ENCODE measurements around the gene CENPM. TPM values are rescaled to one million over a fixed set of nuclear protein-coding genes. Genes with fewer than 3 reads are reported as not detected.
A peak's percentile ranks its signal among the peaks of the same experiment; 100 is the strongest.

CENPM gene
- total and polyA plus RNA-seq, 10 of the 15 experiments (the other 5 are each of a cell fraction or from before 2014, with no cell fraction given), result 36.7 to 212 (median 74.7) TPM

DNA sequence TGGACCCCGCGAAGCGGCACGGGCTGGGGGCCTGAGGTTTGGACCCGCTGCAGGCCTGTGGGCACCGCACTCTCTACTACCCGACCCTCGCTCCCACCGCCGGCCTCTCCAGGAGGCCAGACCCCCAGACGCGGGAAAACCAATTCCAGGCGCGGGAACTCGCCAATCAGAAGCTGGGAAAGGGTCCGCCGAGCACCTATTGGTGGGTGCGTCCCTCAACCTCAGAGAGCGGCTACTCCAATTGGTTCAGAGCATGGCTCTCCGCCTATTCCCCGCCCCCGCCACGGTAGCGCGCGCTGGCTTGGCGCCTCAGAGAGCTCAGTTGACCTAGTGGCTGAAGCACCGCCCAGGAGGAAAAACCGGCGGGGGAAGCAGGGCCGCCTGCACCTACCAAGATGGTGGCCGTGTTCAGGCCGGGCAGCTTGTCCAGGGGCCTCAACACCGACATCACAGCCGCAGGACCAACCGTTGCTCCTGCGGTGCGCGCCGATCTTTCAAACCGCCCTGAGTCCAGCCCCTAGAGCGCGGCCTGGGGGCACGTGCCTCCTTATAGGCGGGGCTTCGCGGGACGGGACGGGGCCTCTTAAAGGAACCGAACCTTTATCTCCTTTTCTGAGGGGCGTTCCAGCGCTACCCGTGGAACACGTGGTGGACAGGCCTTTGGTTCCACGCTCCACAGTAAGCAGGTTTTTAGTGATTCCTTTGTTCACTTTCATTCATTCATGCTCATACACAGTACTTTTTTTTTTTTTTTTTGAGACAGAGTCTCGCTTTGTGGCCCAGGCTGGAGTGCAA lies at the start of gene CENPM (continued):
- TF ChIP-seq, protein P1, sequence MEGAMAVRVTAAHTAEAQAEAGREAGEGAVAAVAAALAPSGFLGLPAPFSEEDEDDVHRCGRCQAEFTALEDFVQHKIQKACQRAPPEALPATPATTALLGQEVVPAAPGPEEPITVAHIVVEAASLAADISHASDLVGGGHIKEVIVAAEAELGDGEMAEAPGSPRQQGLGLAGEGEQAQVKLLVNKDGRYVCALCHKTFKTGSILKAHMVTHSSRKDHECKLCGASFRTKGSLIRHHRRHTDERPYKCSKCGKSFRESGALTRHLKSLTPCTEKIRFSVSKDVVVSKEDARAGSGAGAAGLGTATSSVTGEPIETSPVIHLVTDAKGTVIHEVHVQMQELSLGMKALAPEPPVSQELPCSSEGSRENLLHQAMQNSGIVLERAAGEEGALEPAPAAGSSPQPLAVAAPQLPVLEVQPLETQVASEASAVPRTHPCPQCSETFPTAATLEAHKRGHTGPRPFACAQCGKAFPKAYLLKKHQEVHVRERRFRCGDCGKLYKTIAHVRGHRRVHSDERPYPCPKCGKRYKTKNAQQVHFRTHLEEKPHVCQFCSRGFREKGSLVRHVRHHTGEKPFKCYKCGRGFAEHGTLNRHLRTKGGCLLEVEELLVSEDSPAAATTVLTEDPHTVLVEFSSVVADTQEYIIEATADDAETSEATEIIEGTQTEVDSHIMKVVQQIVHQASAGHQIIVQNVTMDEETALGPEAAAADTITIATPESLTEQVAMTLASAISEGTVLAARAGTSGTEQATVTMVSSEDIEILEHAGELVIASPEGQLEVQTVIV (IDR thresholded peaks at IDR 0.05; ENCODE audit: borderline replicate concordance, partially characterized antibody), result no peak
- TF ChIP-seq CREB1 (IDR thresholded peaks at IDR 0.05; ENCODE audit: low read depth) (peak; percentile 62; the same call in 1 of the 2 replicates), CHD2 (IDR thresholded peaks at IDR 0.05; ENCODE audit: borderline replicate concordance, low read depth, low read length) (peak; percentile 93)

GRCh38 chr22:41995211-41995610 lies 48.3 kb upstream of the CENPM start:
- no TSS peak for BruUV-seq (replicated peaks)
- Histone ChIP-seq H3K79me2 (ENCODE audit: control insufficient read depth, insufficient read depth, low read length) (peaks cover 5% of the 10 kb centered on the region), H3K4me1 (ENCODE audit: control insufficient read depth, insufficient read depth, low read length) (peaks cover 32% of the 10 kb centered on the region), H3K9ac (ENCODE audit: control insufficient read depth, insufficient read depth, low read length) (peak overlapping the region; percentile 43; the same call in 1 of the 2 replicates), H3K9me3 (replicated peaks; ENCODE audit: control insufficient read depth, insufficient read depth, low read length) (no peaks in the 10 kb centered on the region; the same call in 1 of the 3 replicates), H3K4me2 (ENCODE audit: control insufficient read depth, insufficient read depth) (peak overlapping the region; percentile 60), H3K4me3 (no peak overlapping the region; the same call in 1 of the 2 replicates), H3K36me3 (ENCODE audit: control insufficient read depth in 2 of 2, insufficient read depth in 2 of 2, low read length in 1 of 2) (no peaks in the 10 kb centered on the region), H3K27me3 (replicated peaks in 1 of 2; ENCODE audit: control insufficient read depth in 2 of 2, insufficient read depth in 2 of 2, low read length in 1 of 2) (no peaks in the 10 kb centered on the region), H3K27ac (ENCODE audit: control insufficient read depth, insufficient read depth) (peak overlapping the region; percentile 46), H2AFZ (ENCODE audit: control insufficient read depth, low read depth, low read length) (peak overlapping the region; percentile 61), H4K20me1 (ENCODE audit: control insufficient read depth, insufficient read depth) (no peaks in the 10 kb centered on the region)
- CTCF ChIA-PET, result no interaction called here
- ATAC-seq (peak; percentile 54), DNase-seq (ENCODE audit: low read depth, low spot score) (no peak), FAIRE-seq (peak; percentile 80)
- POLR2A ChIA-PET, result interaction anchor here (0.5 to 1.2 kb wide), 2 partner anchors 55 to 85 kb away, joined by 3 to 5 read pairs; no protein-coding TSS in a partner anchor
- WGBS (ENCODE audit: insufficient coverage, insufficient replicate concordance, low lambda C conversion rate, missing lambda C conversion rate), result 30% methylated on average over 3 of the region's 3 CpGs
- in situ Hi-C loops (cut with MboI) (no loop called here), intact Hi-C loops (cut with micrococcal nuclease; ENCODE audit: unreplicated experiment) (no loop called here)
- SMC1A ChIA-PET (ENCODE audit: uncharacterized antibody, unreplicated experiment), result interaction anchor here (0.8 to 1.0 kb wide), 3 partner anchors 9 to 45 kb away, joined by 3 to 4 read pairs (median 3); no protein-coding TSS in a partner anchor
- TF ChIP-seq BACH1 (IDR thresholded peaks at IDR 0.05; ENCODE audit: borderline replicate concordance), result no peak
- peak; percentile 38; the same call in 1 of the 2 replicates for TF ChIP-seq SPI1 (IDR thresholded peaks at IDR 0.05; ENCODE audit: borderline replicate concordance, insufficient read depth, low read depth, low read length)
- TF ChIP-seq EED (IDR thresholded peaks at IDR 0.05; ENCODE audit: low read depth), result peak; percentile 26; the same call in 1 of the 2 replicates
- TF ChIP-seq MEF2A (IDR thresholded peaks at IDR 0.05; ENCODE audit: insufficient read depth, low read depth, low read length), result peak; percentile 49; the same call in 1 of the 2 replicates
- no peak for TF ChIP-seq SMAD1 (IDR thresholded peaks at IDR 0.05; ENCODE audit: low read depth, partially characterized antibody)
- no peak for TF ChIP-seq PAX5 (IDR thresholded peaks at IDR 0.05; ENCODE audit: borderline replicate concordance, low read depth, low read length)
- RAD21 ChIA-PET (ENCODE audit: unreplicated experiment), result no interaction called here

Data from GM12878 (cell line).